H1 (cell line): ENCODE measurements around the gene SLC25A45. TPM values are rescaled to one million over a fixed set of nuclear protein-coding genes. Genes with fewer than 3 reads are reported as not detected.
A peak's percentile ranks its signal among the peaks of the same experiment; 100 is the strongest.

Source experiments
- CTCF ChIA-PET: fragments of 300-600 bp; sonication (Branson Sonifier 250); formaldehyde crosslinking; loops from one replicate; lab custom pipeline; 2021; ENCODE audit not compliant: partially characterized antibody; lab: Charles Lee
- POLR2A ChIA-PET: fragments of 300-600 bp; sonication (Branson Sonifier 250); formaldehyde crosslinking; loops from one replicate; lab custom pipeline; 2021; ENCODE audit warnings: inconsistent platforms; ENCODE audit not compliant: partially characterized antibody; lab: Charles Lee
- DNase-seq, 2 experiments: peaks; one replicate each; pipeline versions ENCODE4 v3.0.0 to v3.0.0-alpha.2; 2010 to 2022; ENCODE audit warnings: low spot score in 2 of 2, low read depth in 1 of 2, mixed read lengths in 1 of 2
- FAIRE-seq: peaks from 2 replicates; lab custom pipeline; 2011; peaks lifted over from hg19 to GRCh38; lab: Jason Lieb, UNC
- H2AFZ ChIP-seq: 2 replicates; pipeline ENCODE4 v1.8.1; 2012; ENCODE audit warnings: low read length, inconsistent platforms
- H2AK5ac ChIP-seq: 2 replicates; pipeline ENCODE4 v1.6.1; 2013; ENCODE audit warnings: low read depth, low read length
- H2BK120ac ChIP-seq: replicated peaks from 2 replicates; pipeline ENCODE3; 2013; ENCODE audit warnings: low read depth, low read length, inconsistent platforms
- H2BK12ac ChIP-seq: 2 replicates; pipeline ENCODE4 v1.6.1; 2013; ENCODE audit warnings: low read depth, low read length
- H2BK15ac ChIP-seq: 2 replicates; pipeline ENCODE4 v1.6.1; 2013; ENCODE audit warnings: low read length
- H2BK20ac ChIP-seq: 2 replicates; pipeline ENCODE4 v1.6.1; 2013; ENCODE audit warnings: low read length
- H2BK5ac ChIP-seq: 2 replicates; pipeline ENCODE4 v1.6.1; 2013; ENCODE audit warnings: low read depth, low read length
- H3K14ac ChIP-seq: 2 replicates; pipeline ENCODE4 v1.6.1; 2013; ENCODE audit warnings: inconsistent platforms; ENCODE audit not compliant: insufficient read length
- H3K18ac ChIP-seq: 2 replicates; pipeline ENCODE4 v1.6.1; 2013; ENCODE audit warnings: low read length; ENCODE audit errors: extremely low read depth
- H3K23ac ChIP-seq: 2 replicates; pipeline ENCODE4 v1.6.1; 2013; ENCODE audit warnings: inconsistent platforms; ENCODE audit not compliant: insufficient read length
- H3K23me2 ChIP-seq: 2 replicates; pipeline ENCODE4 v1.6.1; 2013; ENCODE audit warnings: low read depth, low read length
- H3K27ac ChIP-seq: 2 replicates; pipeline ENCODE4 v1.6.1; 2011; ENCODE audit warnings: low read depth, low read length, inconsistent platforms
- H3K27me3 ChIP-seq, 4 experiments: replicated peaks in 1 of 4; 1 replicate in 1 of 4; 2 replicates in 3 of 4; pipeline versions ENCODE4 v1.6.1 to v1.8.1; 2011 to 2013; ENCODE audit warnings: low read length in 3 of 4, mild to moderate bottlenecking in 3 of 4, inconsistent platforms in 2 of 4, mixed read lengths in 2 of 4, moderate library complexity in 1 of 4; ENCODE audit not compliant: control insufficient read depth in 3 of 4, insufficient read depth in 3 of 4; ENCODE audit errors: extremely low read depth in 1 of 4
- H3K36me3 ChIP-seq, 4 experiments: 2 replicates each; pipeline versions ENCODE4 v1.6.1 to v1.8.1; 2011 to 2013; ENCODE audit warnings: mild to moderate bottlenecking in 4 of 4, low read length in 3 of 4, moderate library complexity in 2 of 4, control low read depth in 1 of 4, inconsistent platforms in 1 of 4; ENCODE audit not compliant: insufficient read depth in 4 of 4, control insufficient read depth in 2 of 4
- H3K4ac ChIP-seq: replicated peaks from 2 replicates; pipeline ENCODE3; 2013; ENCODE audit warnings: low read length, low read depth, mixed read lengths, inconsistent platforms; ENCODE audit not compliant: insufficient read length
- H3K4me1 ChIP-seq, 4 experiments: replicated peaks in 1 of 4; 1 replicate in 1 of 4; 2 replicates in 3 of 4; pipeline versions ENCODE4 v1.6.1 to v1.8.1; 2011 to 2013; ENCODE audit warnings: low read length in 3 of 4, inconsistent platforms in 2 of 4, mixed read lengths in 1 of 4; ENCODE audit not compliant: insufficient read depth in 4 of 4, control insufficient read depth in 3 of 4
- H3K4me2 ChIP-seq, 2 experiments: 2 replicates each; pipeline versions ENCODE4 v1.6.1 to v1.8.1; 2011 to 2013; ENCODE audit warnings: low read depth in 2 of 2, low read length in 2 of 2, control low read depth in 1 of 2, inconsistent platforms in 1 of 2, mild to moderate bottlenecking in 1 of 2; ENCODE audit not compliant: insufficient read depth in 1 of 2
- H3K4me3 ChIP-seq, 4 experiments: fragments of 200-600, 300-600 bp in 1 of 4; sonication (generic), shearing (Covaris generic), sonication (Bioruptor Twin) in 1 of 4; 2 replicates each; pipeline versions ENCODE4 v1.5.1 to v1.8.1; 2011 to 2016; ENCODE audit warnings: low read length in 4 of 4, low read depth in 3 of 4, control low read depth in 2 of 4, inconsistent platforms in 2 of 4, mild to moderate bottlenecking in 2 of 4, mixed read lengths in 1 of 4, moderate library complexity in 1 of 4; ENCODE audit not compliant: insufficient read depth in 2 of 4; ENCODE audit errors: extremely low read depth in 1 of 4
- H3K56ac ChIP-seq: replicated peaks from 2 replicates; pipeline ENCODE3; 2013; ENCODE audit warnings: low read depth, mild to moderate bottlenecking, mixed read lengths, low read length, inconsistent platforms; ENCODE audit not compliant: insufficient read length
- H3K79me1 ChIP-seq: 2 replicates; pipeline ENCODE4 v1.6.1; 2013; ENCODE audit warnings: low read depth, low read length, control low read depth
- H3K79me2 ChIP-seq, 2 experiments: 2 replicates each; pipeline versions ENCODE4 v1.6.1 to v1.8.1; 2012 to 2013; ENCODE audit warnings: low read length in 2 of 2, mild to moderate bottlenecking in 2 of 2, inconsistent platforms in 1 of 2; ENCODE audit not compliant: insufficient read depth in 2 of 2, control insufficient read depth in 1 of 2
- H3K9ac ChIP-seq, 4 experiments: replicated peaks in 1 of 4; 1 replicate in 1 of 4; 2 replicates in 3 of 4; pipeline versions ENCODE4 v1.6.1 to v1.8.1; 2011 to 2013; ENCODE audit warnings: low read depth in 3 of 4, low read length in 3 of 4, control low read depth in 2 of 4, mild to moderate bottlenecking in 2 of 4, moderate library complexity in 2 of 4, inconsistent platforms in 1 of 4; ENCODE audit errors: extremely low read depth in 1 of 4
- H3K9me3 ChIP-seq, 2 experiments: 2 replicates each; pipeline versions ENCODE4 v1.6.1 to v1.8.1; 2012 to 2013; ENCODE audit warnings: mild to moderate bottlenecking in 2 of 2, moderate library complexity in 2 of 2, control low read depth in 1 of 2, inconsistent platforms in 1 of 2, low read depth in 1 of 2, low read length in 1 of 2, mixed read lengths in 1 of 2; ENCODE audit not compliant: insufficient read depth in 2 of 2
- H4K20me1 ChIP-seq, 2 experiments: replicated peaks in 1 of 2; 2 replicates each; pipeline versions ENCODE3 to v1.8.1; 2011 to 2013; ENCODE audit warnings: inconsistent platforms in 2 of 2, low read length in 2 of 2, mild to moderate bottlenecking in 1 of 2; ENCODE audit not compliant: insufficient read depth in 2 of 2, control insufficient read depth in 1 of 2
- H4K5ac ChIP-seq: 2 replicates; pipeline ENCODE4 v1.6.1; 2013; ENCODE audit warnings: low read length, low read depth, mixed read lengths, inconsistent platforms; ENCODE audit not compliant: insufficient read length
- H4K8ac ChIP-seq: 2 replicates; pipeline ENCODE4 v1.8.0; 2013; ENCODE audit warnings: mild to moderate bottlenecking, moderate library complexity, low read length, inconsistent platforms; ENCODE audit not compliant: insufficient read depth; ENCODE audit errors: extremely low read depth
- H4K91ac ChIP-seq: replicated peaks from 2 replicates; pipeline ENCODE3; 2013; ENCODE audit warnings: low read length, mixed read lengths, inconsistent platforms; ENCODE audit not compliant: insufficient read length
- GTF2F1 ChIP-seq: IDR thresholded peaks from 2 replicates; pipeline ENCODE4 v1.6.1; 2012; ENCODE audit warnings: low read depth, low read length, improper control_type of control experiment, borderline replicate concordance
- WGBS, 2 experiments: shearing (Covaris generic) in 1 of 2; methylation state at CpG; one replicate each; pipeline versions ENCODE4 v1.1.6 to v1.1.7; 2013 to 2015; ENCODE audit warnings: low lambda C conversion rate in 2 of 2, mixed read lengths in 2 of 2, inconsistent platforms in 1 of 2, low coverage in 1 of 2, missing lambda C conversion rate in 1 of 2; ENCODE audit not compliant: insufficient replicate concordance in 2 of 2, insufficient coverage in 1 of 2, insufficient read length in 1 of 2; ENCODE audit errors: extremely low coverage in 1 of 2, missing lambda C conversion rate in 1 of 2; 5-methylcytosine and 5-hydroxymethylcytosine counted together
- polyA plus RNA-seq, 7 experiments: library from polyadenylated mRNA; depleted of rRNA in 3 of 7; stranded (reverse) in 5 of 7; unstranded in 2 of 7; fragments of >200 nt in 5 of 7; fragments of 200-250 nt in 2 of 7; gene quantifications; 1 replicate in 5 of 7; 2 replicates in 1 of 7; 4 replicates in 1 of 7; pipeline versions ENCODE4 v1.2.1 to v1.2.3, GENCODE V29; 2011 to 2013; ENCODE audit warnings: missing spikeins in 2 of 7, mixed read lengths in 2 of 7
- total RNA-seq: library from RNA; stranded (reverse); fragmentation: NEBNext Ultra II Directional; extraction: Animal tissue kit (Norgen Biotek cat#: 25700); gene quantifications from 2 replicates; pipeline ENCODE4 v1.2.1, GENCODE V29; 2021

The SLC25A45 gene
- total and polyA plus RNA-seq, 2 of the 8 experiments (the other 6 are each of a cell fraction or from before 2014, with no cell fraction given) = 0.54 to 0.59 TPM

DNA sequence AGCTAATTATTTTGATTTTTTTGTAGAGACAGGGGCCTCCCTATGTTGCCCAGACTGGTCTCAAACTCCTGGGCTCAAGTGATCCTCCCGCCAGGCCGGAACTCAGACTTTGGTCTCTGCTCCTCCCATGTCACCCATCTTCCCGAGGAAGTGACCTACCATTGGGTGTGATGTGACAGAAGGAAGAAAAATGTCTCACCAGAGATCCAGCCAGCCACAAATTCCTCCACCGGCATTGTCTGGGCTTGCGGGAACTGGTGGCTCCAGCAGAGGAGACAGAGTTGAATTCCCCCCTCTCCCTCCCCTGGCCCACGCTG, 772 bp downstream of the SLC25A45 start:
- H3K23ac ChIP-seq = no peak overlapping the region
- H4K8ac ChIP-seq = no peak overlapping the region
- H3K4me1 ChIP-seq = peaks cover 0 to 12% (median 11%) of the 10 kb centered on the region in 4 experiments; a peak in 5 of 7 replicates
- 0 out of 7 replicates have a peak, but pooled peaks cover 0 to 1% (median 0%) of the 10 kb centered on the region in 4 experiments for H3K27me3 ChIP-seq
- H3K18ac ChIP-seq = peak overlapping the region; percentile 75; the same call in 1 of the 2 replicates
- no peak overlapping the region; the same call in 1 of the 2 replicates for H2BK15ac ChIP-seq
- FAIRE-seq (no peak), DNase-seq (no peak)
- H3K4ac ChIP-seq = no peak overlapping the region
- no peaks in the 10 kb centered on the region for H4K20me1 ChIP-seq
- no peak overlapping the region for H2BK20ac ChIP-seq
- H2AK5ac ChIP-seq = no peak overlapping the region
- H3K14ac ChIP-seq = no peak overlapping the region
- peak overlapping the region; percentile 39 for H4K5ac ChIP-seq
- H3K56ac ChIP-seq = no peak overlapping the region
- H2AFZ ChIP-seq = 0 out of 2 replicates have a peak overlapping the region, but pooled peaks have one; percentile 74
- H3K9me3 ChIP-seq = no peaks in the 10 kb centered on the region
- peak overlapping the region; percentile 96 for H4K91ac ChIP-seq
- POLR2A ChIA-PET = interaction anchor here (0.6 to 2.1 kb wide), 4 partner anchors 8 to 61 kb away, joined by 3 to 9 read pairs (median 4); partner anchors contain the start of gene NEAT1
- peak overlapping the region; percentile 83 for H2BK5ac ChIP-seq
- peaks cover 2% of the 10 kb centered on the region; the same call in 1 of the 2 replicates for H3K23me2 ChIP-seq
- H3K36me3 ChIP-seq = no peaks in the 10 kb centered on the region
- H3K79me1 ChIP-seq = no peaks in the 10 kb centered on the region
- 89% methylated on average over 6 of the region's 6 CpGs; no CpG with 5 or more reads in 1 of the 2 experiments for WGBS, 2 experiments
- H2BK12ac ChIP-seq = 0 out of 2 replicates have a peak overlapping the region, but pooled peaks have one; percentile 44
- no peak overlapping the region for H3K4me3 ChIP-seq
- H3K9ac ChIP-seq = no peak overlapping the region
- CTCF ChIA-PET = interaction anchor here (0.7 to 5.2 kb wide), 11 partner anchors 9 to 128 kb away, joined by 3 to 30 read pairs (median 5); no protein-coding TSS in a partner anchor
- H3K27ac ChIP-seq = no peak overlapping the region
- no peak for TF ChIP-seq GTF2F1
- TF ChIP-seq, all 59 proteins: peak for 0
- H3K4me2 ChIP-seq = no peak overlapping the region
- no peaks in the 10 kb centered on the region for H3K79me2 ChIP-seq
- H2BK120ac ChIP-seq = peak overlapping the region; percentile 24
